Activated CD4-positive, alpha-beta T cell treated with anti-CD3 and anti-CD28 coated beads for 48 hours (primary cell): ENCODE data around the gene BCL2L14.
A peak's percentile ranks its signal among the peaks of the same experiment; 100 is the strongest.

Experiments used
- DNase-seq: peaks from one replicate; pipeline ENCODE4 v3.0.0-alpha.2; 2020

Gene BCL2L14

DNA sequence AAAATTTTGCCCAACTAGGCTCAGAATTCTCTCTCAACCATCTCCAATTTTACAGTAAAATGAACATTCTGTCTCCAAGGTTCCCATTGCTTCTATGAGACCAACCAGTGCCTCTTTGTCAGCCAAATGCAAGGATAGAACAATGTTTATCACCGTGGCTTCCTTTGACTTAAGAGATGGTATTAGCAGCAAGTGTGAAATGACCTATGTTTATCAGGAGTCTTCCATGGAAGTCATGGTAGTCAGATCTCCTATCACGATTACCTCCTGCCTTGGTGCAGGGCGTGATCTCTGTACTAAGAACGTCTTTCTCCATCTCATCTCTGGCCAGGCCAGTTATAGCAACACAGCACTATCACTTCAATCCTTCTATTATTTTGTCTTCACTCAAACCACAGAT, 6.1 kb upstream of the BCL2L14 start:
- no peak for DNase-seq

GRCh38 chr12:12068751-12069150, 2.0 kb upstream of the BCL2L14 start:
- no peak for DNase-seq

DNA sequence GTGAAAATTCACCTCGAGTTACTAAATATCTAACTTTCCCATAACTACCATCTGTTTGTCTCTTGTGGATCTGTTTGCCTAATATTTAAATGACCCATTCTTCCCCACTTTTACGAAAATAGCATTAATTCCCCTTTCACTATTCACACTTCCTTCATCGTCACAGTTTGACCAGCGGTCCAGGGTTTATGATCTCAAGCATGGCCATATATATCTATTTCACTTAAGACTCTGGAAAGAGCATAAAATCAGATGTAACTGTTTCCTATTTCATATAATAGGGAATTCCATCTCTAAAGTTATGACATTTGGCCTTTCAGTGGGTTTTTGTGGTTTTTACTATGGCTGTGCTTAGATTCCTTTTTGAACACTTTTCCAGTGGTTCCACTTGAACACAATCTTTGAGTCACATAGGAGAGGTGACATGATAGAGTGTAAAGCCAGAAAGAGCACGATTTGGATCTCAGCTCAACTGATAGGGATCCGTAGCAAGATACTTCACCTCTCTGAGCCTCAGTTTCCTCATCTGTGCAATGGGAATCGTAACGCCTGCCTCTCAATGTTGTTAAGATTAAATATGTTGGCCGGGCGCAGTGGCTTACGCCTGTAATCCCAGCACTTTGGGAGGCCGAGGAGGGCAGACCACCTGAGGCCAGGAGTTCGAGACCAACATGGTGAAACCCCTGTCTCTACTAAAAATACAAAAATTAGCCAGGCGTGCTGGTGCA, 754 bp upstream of the BCL2L14 start:
- DNase-seq = no peak

DNA sequence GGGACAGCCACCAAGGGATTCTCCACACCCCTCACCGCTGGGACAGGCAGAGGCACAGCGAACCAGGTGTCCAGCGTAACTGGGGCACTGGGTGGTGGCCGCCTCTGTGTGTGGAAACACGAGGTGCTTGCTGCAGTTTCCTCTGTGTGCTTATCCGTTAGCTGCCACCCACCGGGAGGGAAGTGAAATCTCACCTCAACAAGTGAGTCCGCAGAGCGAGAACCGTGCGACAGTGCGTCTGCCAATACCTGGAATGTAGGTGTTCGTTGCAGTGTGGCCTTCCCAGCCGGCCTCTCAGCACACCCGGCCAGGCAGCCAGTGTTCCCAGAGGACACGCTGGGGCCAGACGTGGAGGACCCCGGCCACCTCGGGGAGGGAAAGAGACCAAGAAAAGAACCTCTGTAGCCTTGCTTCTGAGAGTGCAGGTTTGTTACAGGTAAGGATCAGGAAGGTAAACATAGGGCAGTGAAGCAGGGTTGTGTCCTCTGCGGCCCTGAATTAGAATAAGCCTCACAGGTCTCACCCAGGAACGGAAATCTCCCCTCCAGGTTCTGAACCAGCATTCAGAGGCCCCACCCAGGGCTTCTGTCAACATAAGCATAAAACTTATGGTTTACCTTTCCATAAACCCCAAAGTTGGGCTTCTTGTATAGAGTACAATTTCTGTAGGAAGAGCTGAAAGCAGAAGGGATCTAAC, 1.5 kb downstream of the BCL2L14 start:
- peak; percentile 58 for DNase-seq

DNA sequence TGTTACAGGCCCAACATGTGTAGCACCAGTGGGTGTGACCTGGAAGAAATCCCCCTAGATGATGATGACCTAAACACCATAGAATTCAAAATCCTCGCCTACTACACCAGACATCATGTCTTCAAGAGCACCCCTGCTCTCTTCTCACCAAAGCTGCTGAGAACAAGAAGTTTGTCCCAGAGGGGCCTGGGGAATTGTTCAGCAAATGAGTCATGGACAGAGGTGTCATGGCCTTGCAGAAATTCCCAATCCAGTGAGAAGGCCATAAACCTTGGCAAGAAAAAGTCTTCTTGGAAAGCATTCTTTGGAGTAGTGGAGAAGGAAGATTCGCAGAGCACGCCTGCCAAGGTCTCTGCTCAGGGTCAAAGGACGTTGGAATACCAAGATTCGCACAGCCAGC, 8.6 kb downstream of the BCL2L14 start:
- no peak for DNase-seq

DNA sequence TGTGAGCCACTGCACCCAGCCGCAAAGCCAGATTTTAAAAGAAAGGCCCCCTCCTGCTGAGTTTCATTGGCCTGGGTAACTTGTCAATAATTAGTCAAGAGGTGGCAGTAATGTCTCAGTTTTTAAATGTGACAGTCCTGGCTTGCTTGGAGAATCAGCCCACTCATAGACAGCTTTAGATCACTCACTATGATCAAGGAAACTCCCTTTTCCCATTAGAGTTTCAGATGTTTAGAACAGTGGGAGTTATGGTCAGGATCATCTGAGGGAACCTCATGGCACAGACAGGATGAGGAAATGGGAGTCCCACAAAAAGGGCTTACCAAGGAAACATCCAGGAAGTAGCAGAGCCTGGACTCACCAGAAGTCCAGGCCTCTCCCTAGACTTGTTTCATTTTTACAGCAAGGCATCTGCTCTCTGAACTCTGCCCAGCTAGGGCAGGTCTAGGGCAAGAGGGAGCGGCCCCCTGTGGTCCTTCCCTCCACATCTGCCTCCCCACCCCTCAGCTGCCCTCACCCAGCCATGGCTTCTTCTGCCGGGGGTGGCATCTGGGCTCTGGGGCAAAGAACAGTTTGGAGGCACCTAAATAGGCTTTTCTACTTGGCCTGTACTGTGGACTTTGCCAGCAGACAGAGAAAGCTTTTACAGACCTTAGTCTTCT, 11.2 kb downstream of the BCL2L14 start:
- no peak for DNase-seq

DNA sequence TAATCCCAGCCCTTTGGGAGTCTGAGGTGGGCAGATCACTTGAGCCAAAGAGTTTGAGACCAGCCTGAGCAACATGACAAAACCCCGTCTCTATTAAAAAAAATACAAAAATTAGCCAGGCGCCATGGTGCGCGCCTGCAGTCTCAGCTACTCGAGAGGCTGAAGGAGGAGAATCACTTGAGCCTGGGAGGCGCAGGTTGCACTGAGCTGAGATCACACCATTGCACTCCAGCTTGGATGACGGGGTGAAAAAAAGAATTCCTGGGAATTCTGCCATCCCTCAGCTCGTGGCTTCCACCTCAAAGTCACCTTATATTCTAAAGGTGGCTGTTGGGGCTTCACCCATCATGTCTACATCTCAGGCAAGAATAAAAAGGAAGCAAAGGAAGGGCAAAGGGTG, 12.9 kb downstream of the BCL2L14 start:
- DNase-seq = no peak

DNA sequence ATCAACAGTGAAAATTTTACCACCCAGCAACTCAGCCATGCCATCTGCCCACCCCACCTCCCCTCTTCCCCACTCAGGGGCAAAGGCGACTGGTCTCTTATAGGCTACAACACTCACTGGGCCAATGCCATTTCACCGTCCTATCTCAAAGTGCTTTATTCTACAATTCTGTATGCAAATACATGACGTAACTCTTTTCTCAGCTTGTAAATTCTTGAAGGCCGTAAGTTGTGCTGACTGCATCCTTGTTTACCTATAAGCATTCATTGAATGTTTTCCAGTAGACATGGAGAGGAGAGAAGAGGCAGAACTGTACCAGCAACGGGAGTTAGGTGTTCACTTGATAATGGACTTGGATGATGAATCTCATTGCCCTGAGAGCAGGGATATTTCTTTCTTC, 15.6 kb downstream of the BCL2L14 start:
- DNase-seq = no peak

DNA sequence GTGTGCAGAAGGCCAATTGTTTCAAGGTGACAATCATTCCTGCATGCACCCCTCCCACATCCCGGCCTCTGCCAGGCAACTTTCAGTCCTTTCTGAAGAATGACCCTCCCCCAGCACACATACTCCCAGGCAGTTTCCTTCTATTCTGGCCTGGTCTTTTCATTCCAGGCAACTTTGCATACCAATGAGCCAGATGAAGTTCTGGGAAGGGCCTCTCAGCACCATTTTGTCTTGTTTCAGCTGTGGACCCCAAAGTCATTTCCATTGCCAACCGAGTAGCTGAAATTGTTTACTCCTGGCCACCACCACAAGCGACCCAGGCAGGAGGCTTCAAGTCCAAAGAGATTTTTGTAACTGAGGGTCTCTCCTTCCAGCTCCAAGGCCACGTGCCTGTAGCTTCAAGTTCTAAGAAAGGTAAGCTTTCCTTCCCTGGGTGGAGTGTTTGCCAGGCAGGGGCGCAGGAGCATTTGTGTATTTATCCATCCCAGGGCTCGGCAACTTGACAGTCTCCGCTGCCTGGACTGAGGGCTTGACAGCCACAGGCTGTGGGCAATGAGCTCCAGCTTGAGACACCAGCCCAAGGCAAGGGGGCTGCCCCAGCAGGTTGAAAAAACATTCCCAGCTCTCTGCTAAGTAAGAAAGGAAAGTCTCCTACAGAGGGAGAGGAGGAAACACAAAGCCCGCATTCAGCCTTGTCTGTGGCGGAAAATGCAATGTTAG, 16.4 kb downstream of the BCL2L14 start:
- no peak for DNase-seq

DNA sequence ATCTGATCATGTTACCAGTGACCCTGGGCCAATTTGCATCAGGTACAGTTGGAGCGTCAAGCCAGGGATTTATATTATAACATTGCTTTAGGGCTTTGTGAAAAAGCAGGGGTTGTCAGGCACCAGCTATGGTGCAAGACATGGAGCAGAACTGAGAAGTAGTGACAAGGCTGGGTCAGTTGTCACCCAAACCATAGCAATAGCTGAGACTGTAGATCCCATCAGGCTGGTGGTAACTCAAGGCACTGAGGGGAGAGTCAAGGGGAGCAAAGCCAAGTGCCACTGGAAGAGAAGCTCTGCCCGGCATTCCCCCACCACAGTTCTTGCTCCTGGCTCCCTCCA, 16.9 kb downstream of the BCL2L14 start:
- DNase-seq = no peak

DNA sequence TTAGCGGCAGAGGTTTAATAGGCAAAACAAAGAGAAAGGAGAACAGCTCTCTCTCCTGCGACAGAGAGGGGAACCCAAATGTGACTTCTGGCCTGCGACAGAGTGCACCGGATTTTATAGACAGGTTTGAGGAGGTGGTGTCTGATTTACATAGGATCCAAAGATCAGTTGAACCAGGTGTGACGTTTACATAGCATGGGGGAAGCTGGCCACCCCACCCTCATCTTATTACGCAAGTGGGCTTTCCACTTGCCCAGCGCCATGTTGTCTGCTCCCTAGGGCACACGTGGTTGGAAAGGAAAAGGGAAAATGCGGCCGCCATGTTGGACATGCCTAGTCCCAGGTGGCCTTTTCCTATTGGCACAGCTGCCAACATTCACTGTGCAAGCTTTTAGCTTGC, 17.4 kb downstream of the BCL2L14 start:
- DNase-seq = no peak

DNA sequence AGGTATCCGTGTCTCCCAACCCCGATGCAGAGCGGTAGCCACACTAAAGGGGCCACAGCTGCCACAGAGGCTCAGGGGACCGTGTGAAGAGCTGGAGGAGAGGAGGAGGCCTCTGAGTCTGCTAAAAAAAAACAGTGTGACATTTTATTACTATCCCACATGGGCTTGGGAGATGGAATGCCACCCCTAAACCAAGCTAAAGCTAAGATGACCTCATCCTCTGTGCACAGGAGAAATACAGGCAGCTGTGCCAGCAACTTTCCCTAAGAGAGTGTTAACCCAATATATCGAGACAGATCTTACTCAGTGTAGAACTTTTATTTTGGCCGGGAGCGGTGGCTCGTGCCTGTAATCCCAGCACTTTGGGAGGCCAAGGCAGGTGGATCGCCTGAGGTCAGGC, 18.0 kb downstream of the BCL2L14 start:
- no peak for DNase-seq

DNA sequence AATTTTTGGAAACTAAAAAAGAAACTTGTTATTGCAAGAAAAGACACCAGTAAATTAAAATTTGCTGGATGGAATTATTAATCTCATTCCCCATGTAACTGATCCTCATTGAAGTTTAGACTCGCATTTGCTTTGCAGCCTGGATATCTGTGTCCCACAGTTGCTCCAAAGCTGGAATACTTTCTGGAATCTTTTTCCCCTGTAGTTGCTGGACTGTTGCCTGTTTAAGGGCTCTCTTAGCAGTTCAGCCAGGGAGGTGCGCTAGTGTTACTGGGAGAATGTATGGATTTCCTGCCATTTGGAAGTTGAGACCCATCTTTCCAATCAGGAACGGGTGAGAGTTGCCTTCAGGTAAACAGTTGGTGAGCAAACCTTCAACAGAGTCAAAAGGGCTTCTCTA, 20.3 kb downstream of the BCL2L14 start:
- no peak for DNase-seq

DNA sequence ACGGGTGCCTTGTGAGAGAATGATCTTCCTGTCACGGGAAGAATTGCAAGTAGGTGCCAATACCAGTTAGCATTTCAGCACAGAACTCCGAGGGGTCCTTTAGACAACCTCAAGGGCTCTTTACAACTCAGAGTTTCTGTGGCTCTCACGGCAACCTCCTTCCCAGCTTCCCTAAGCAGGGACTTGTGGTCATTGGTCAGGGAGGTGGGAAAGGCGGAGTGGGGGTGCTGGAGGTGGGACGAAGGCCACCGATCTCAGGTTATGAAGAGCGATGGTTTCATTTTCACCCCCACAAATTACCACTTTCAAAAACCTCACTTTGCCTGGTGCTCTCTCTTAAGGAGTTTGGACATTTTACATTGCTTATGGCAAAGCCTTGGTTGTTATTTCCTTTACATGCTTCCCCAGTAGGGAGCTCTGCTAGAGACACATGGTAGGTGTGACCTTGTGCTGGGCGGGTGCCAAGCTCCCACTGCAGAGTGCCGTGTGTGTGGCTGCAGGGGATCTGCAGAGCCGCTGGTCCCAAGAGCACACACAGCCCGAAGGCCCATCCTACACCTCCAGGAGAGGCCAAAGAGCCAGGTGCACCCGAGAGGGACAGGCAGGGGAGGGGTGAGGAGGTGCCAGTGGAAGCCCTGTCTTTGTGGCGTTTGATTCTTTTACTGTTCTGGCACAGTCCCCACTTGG, 21.4 kb downstream of the BCL2L14 start:
- DNase-seq = no peak

GRCh38 chr12:12094481-12094880, 23.7 kb downstream of the BCL2L14 start:
- no peak for DNase-seq

DNA sequence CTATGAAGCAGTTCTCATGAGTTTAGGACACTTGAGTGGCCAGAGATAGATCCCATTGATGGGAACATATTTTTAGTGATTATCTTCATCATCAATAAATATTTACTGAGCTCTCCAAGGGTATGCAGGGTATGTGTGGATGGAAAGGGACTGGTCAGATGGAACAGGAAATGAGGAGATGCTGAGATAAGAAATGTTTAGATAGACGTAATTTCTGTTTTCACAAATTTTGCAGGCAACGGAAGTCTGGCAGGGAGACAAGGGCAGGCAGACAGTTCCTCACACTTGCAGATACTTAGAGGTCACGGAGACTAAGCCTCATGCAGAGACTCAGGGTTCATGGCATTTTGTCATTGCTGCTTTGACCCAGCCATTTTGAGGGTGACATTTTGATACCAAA, 24.3 kb downstream of the BCL2L14 start:
- no peak for DNase-seq

GRCh38 chr12:12097891-12098690, 27.4 kb downstream of the BCL2L14 start:
- no peak for DNase-seq

DNA sequence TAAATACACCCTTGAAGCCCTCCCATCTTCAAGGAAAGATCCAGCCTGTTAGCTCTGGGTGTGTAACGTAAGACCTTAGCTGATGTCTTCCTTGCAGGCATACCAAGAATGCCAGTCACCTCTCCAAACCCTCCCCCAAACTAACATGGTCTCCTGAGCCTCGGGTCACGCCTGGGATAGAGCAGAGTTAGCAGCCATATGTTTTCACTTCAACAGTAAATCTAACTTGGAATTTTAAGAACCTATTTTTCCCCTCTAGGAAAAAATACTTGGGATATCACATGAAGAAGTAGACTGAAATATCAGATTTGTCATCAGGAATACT, 27.9 kb downstream of the BCL2L14 start:
- no peak for DNase-seq

- no peak for DNase-seq
These were observed 28.4 kb downstream of the BCL2L14 start for GRCh38 chr12:12099102-12099501.

- DNase-seq = no peak
These were observed 36.9 kb downstream of the BCL2L14 start for GRCh38 chr12:12107678-12108077.

DNA sequence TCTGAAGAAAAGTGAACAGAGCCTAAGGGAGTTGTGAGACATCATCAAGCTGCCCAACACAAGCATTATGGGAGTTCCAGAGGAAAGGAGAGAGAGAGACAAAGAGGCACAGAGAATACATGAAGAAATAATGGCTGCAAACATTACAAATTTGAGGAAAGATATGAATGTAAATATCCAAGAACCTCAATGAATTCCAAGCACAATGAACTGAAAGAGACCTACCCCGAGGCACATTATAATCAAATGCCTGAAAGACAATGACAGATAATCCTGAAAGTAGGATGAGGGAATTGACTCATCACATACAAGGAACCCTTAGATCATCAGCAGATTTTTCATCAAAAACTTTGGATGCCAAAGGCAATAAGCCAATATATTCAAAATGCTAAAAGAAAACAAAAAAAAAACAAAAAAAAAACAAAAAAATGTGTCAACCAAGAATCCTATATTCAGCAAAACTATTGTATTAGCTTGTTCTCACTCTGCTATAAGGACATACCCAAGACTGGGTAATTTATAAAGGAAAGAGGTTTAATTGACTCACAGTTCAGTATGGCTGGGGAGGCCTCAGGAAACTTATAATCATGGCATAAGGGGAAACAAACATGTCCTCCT, 37.8 kb downstream of the BCL2L14 start:
- no peak for DNase-seq
